IPS DF 6.9 (cell line): ENCODE data around the gene GPR152.

ENCODE experiments used
- DNase-seq: peaks from one replicate; pipeline ENCODE4 v3.0.0-alpha.2; 2013; ENCODE audit warnings: low read depth, low spot score
- H3K27ac ChIP-seq: one replicate; pipeline ENCODE4 v1.5.1; 2013; ENCODE audit warnings: low read length, control low read depth
- H3K27me3 ChIP-seq: 2 replicates; pipeline ENCODE4 v1.6.1; 2013; ENCODE audit warnings: mild to moderate bottlenecking, low read length; ENCODE audit not compliant: control insufficient read depth, insufficient read depth
- H3K36me3 ChIP-seq: 2 replicates; pipeline ENCODE4 v1.6.1; 2013; ENCODE audit warnings: low read length; ENCODE audit not compliant: control insufficient read depth, insufficient read depth
- H3K4me1 ChIP-seq: 2 replicates; pipeline ENCODE4 v1.6.1; 2013; ENCODE audit warnings: low read length; ENCODE audit not compliant: control insufficient read depth, insufficient read depth
- H3K4me3 ChIP-seq: 2 replicates; pipeline ENCODE4 v1.5.1; 2013; ENCODE audit warnings: mild to moderate bottlenecking, low read length
- H3K9me3 ChIP-seq: 2 replicates; pipeline ENCODE4 v1.6.1; 2013; ENCODE audit warnings: low read length, inconsistent platforms; ENCODE audit not compliant: control insufficient read depth, insufficient read depth
- WGBS: extraction: QIAGEN DNeasy Blood & Tissue Kit; methylation state at CpG from one replicate; pipeline ENCODE4 v1.1.7; 2013; ENCODE audit warnings: mixed read lengths, missing lambda C conversion rate; ENCODE audit not compliant: insufficient read length, insufficient coverage; 5-methylcytosine and 5-hydroxymethylcytosine counted together

The GPR152 gene

DNA sequence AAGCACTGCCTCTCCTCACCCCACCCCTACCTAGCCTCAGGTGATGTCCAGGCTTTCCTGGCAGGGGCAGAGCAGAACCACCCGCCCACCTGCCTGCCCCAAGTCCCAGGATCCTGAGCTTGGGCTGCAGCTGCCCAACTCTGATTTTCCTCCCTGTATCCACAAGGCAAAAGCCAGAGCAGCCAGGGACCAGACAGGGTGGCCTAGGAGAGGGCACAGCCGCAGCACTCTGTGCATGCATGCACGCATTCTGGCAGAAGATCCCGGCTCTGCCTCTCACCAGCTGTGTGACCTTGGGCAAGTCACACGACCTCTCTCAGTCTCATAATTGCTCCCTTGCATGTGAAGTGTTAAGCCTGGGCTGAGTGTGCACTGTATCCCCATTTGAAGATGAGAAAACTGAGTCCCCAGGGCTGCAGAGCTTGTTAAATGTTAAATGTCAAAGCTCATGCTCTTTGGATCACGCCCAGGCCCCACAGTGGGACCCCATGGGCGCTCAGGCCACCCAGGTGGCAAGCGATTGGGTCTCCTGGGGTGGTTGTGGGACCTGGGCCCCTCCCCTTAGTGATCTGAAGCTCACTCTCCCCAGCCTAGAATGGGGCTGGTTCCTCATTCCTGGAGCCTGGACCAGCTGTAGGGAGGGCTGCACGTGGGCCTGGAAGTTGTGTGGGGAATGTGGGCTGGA, 39.9 kb downstream of the GPR152 start:
- Histone ChIP-seq H3K9me3 (no peaks in the 10 kb centered on the region), H3K4me3 (no peak overlapping the region), H3K27ac (no peak overlapping the region), H3K4me1 (peaks cover 11% of the 10 kb centered on the region), H3K27me3 (no peaks in the 10 kb centered on the region), H3K36me3 (no peaks in the 10 kb centered on the region)
- no CpG with 5 or more reads among the region's 9 CpGs for WGBS
- no peak for DNase-seq

DNA sequence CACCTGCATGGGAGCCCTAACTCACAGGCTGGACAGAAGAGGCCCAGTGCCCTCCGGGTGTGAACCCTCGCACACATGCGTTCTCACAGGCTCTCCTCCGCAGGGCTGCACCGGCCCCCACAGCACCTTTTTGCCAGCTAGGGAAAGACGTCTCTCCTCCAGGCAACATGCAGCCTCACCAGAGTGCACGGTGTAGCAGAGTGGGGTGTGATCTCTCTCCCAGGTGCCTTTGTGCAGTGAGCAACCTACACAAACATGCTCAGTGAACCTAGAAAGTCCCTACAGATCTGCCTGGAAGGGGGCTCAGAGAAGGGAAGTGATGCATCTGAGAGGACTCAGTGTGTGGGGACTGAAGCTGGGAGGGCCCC, 40.8 kb downstream of the GPR152 start:
- H3K4me3 ChIP-seq: no peak overlapping the region
- WGBS: no CpG with 5 or more reads among the region's 7 CpGs
- no peaks in the 10 kb centered on the region for H3K27me3 ChIP-seq
- no peak overlapping the region for H3K27ac ChIP-seq
- DNase-seq: no peak
- peaks cover 9% of the 10 kb centered on the region for H3K4me1 ChIP-seq
- H3K9me3 ChIP-seq: no peaks in the 10 kb centered on the region
- no peaks in the 10 kb centered on the region for H3K36me3 ChIP-seq

- Histone ChIP-seq H3K4me3 (no peak overlapping the region), H3K36me3 (no peaks in the 10 kb centered on the region), H3K9me3 (no peaks in the 10 kb centered on the region), H3K27me3 (no peaks in the 10 kb centered on the region), H3K27ac (no peak overlapping the region), H3K4me1 (peaks cover 7% of the 10 kb centered on the region)
- no CpG with 5 or more reads among the region's 17 CpGs for WGBS
- no peak for DNase-seq
Observed at GRCh38 chr11:67410984-67411784, 41.3 kb downstream of the GPR152 start.

- H3K27ac ChIP-seq: no peak overlapping the region
- H3K9me3 ChIP-seq: no peaks in the 10 kb centered on the region
- no peaks in the 10 kb centered on the region for H3K36me3 ChIP-seq
- no peaks in the 10 kb centered on the region for H3K27me3 ChIP-seq
- peaks cover 4% of the 10 kb centered on the region for H3K4me1 ChIP-seq
- no peak overlapping the region for H3K4me3 ChIP-seq
- WGBS: no CpG with 5 or more reads among the region's 15 CpGs
- DNase-seq: no peak
Observed at GRCh38 chr11:67410369-67410831, 42.1 kb downstream of the GPR152 start.

GRCh38 chr11:67409781-67410368, 42.7 kb downstream of the GPR152 start:
- Histone ChIP-seq H3K4me1 (peaks cover 4% of the 10 kb centered on the region), H3K9me3 (no peaks in the 10 kb centered on the region), H3K4me3 (no peak overlapping the region), H3K27me3 (no peaks in the 10 kb centered on the region), H3K36me3 (no peaks in the 10 kb centered on the region), H3K27ac (no peak overlapping the region)
- no CpG with 5 or more reads among the region's 13 CpGs for WGBS
- no peak for DNase-seq

DNA sequence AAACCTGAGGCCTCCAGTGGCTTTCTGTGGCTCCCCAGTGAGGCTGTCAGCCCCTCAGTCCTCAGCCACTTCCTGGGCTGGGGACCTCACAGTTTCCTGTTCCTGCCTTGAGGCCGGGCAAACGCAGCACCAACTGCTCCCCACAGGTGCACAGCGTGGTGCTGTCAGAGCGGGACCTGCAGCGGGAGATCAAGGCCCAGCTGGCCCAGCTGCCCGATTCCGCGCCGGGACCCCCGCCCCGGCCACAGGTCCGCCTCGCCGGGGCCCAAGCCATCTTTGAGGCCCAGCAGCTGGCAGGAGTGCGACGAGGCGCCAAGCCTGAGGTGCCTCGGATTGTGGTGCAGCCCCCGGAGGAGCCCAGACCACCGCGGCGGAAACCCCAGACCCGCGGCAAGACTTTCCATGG, 43.3 kb downstream of the GPR152 start:
- Histone ChIP-seq H3K36me3 (no peaks in the 10 kb centered on the region), H3K4me3 (no peak overlapping the region), H3K27me3 (no peaks in the 10 kb centered on the region), H3K27ac (no peak overlapping the region), H3K9me3 (no peaks in the 10 kb centered on the region), H3K4me1 (peaks cover 4% of the 10 kb centered on the region)
- no peak for DNase-seq
- WGBS: no CpG with 5 or more reads among the region's 24 CpGs

- WGBS: no CpG with 5 or more reads among the region's 18 CpGs
- peaks cover 4% of the 10 kb centered on the region for H3K4me1 ChIP-seq
- no peak overlapping the region for H3K27ac ChIP-seq
- H3K36me3 ChIP-seq: no peaks in the 10 kb centered on the region
- no peak overlapping the region for H3K4me3 ChIP-seq
- H3K9me3 ChIP-seq: no peaks in the 10 kb centered on the region
- H3K27me3 ChIP-seq: no peaks in the 10 kb centered on the region
- DNase-seq: no peak
Observed at GRCh38 chr11:67408437-67409200, 43.9 kb downstream of the GPR152 start.

GRCh38 chr11:67407688-67408163, 44.8 kb downstream of the GPR152 start:
- Histone ChIP-seq H3K4me1 (peaks cover 4% of the 10 kb centered on the region), H3K27ac (no peak overlapping the region), H3K4me3 (no peak overlapping the region), H3K27me3 (no peaks in the 10 kb centered on the region), H3K36me3 (no peaks in the 10 kb centered on the region), H3K9me3 (no peaks in the 10 kb centered on the region)
- WGBS: no CpG with 5 or more reads among the region's 12 CpGs
- no peak for DNase-seq

GRCh38 chr11:67406969-67407687, 45.4 kb downstream of the GPR152 start:
- H3K36me3 ChIP-seq: no peaks in the 10 kb centered on the region
- H3K27me3 ChIP-seq: no peaks in the 10 kb centered on the region
- H3K27ac ChIP-seq: no peak overlapping the region
- no peak for DNase-seq
- WGBS: no CpG with 5 or more reads among the region's 12 CpGs
- no peaks in the 10 kb centered on the region for H3K9me3 ChIP-seq
- no peak overlapping the region for H3K4me3 ChIP-seq
- H3K4me1 ChIP-seq: peaks cover 4% of the 10 kb centered on the region
